OCI-LY1 (cell line): Measurements from ENCODE around the gene MYO9A.

Experiments used
- H2AFZ ChIP-seq: fragments of 200-600 bp; sonication (generic), shearing (Covaris generic); 2 replicates; pipeline ENCODE4 v1.6.0; 2014; ENCODE audit warnings: antibody characterized with exemption, mild to moderate bottlenecking, low read length
- H3F3A ChIP-seq: fragments of 200-600 bp; sonication (generic), shearing (Covaris generic); 2 replicates; pipeline ENCODE4 v1.6.0; 2014; ENCODE audit warnings: mild to moderate bottlenecking, antibody characterized with exemption, low read length, moderate library complexity; ENCODE audit not compliant: insufficient read depth
- H3K27ac ChIP-seq: fragments of 200-600 bp; sonication (generic); 2 replicates; pipeline ENCODE4 v1.5.1; 2014; ENCODE audit warnings: low read length, mixed run types, mild to moderate bottlenecking, low read depth; ENCODE audit not compliant: poor library complexity, severe bottlenecking
- H3K27me3 ChIP-seq: fragments of 200-600 bp; sonication (generic); 2 replicates; pipeline ENCODE4 v1.6.0; 2014; ENCODE audit warnings: antibody characterized with exemption, mild to moderate bottlenecking, low read length, moderate library complexity; ENCODE audit not compliant: insufficient read depth
- H3K36me3 ChIP-seq: fragments of 200-600 bp; sonication (generic); 2 replicates; pipeline ENCODE4 v1.6.1; 2014; ENCODE audit warnings: mild to moderate bottlenecking, antibody characterized with exemption, low read length, moderate library complexity, mixed read lengths; ENCODE audit not compliant: insufficient read depth
- H3K4me1 ChIP-seq: fragments of 200-600 bp; sonication (generic); 2 replicates; pipeline ENCODE4 v1.5.1; 2014; ENCODE audit warnings: mild to moderate bottlenecking, low read length, moderate library complexity; ENCODE audit not compliant: insufficient read depth, severe bottlenecking
- H3K4me2 ChIP-seq: fragments of 200-600 bp; sonication (generic), shearing (Covaris generic); 2 replicates; pipeline ENCODE4 v1.6.1; 2014; ENCODE audit warnings: low read length
- H3K4me3 ChIP-seq: fragments of 200-600 bp; sonication (generic); 2 replicates; pipeline ENCODE4 v1.5.1; 2014; ENCODE audit warnings: low read length, low read depth, mild to moderate bottlenecking, mixed read lengths; ENCODE audit not compliant: poor library complexity, severe bottlenecking
- H3K79me2 ChIP-seq: fragments of 200-600 bp; shearing (Covaris generic); 2 replicates; pipeline ENCODE4 v1.6.1; 2016; ENCODE audit warnings: mixed run types, low read length, mixed read lengths; ENCODE audit not compliant: insufficient read depth
- H3K9ac ChIP-seq: fragments of 200-600 bp; sonication (generic), shearing (Covaris generic); 2 replicates; pipeline ENCODE4 v1.6.1; 2014; ENCODE audit warnings: mild to moderate bottlenecking, low read length, mixed read lengths
- H3K9me2 ChIP-seq: fragments of 200-600 bp; sonication (generic), shearing (Covaris generic); 2 replicates; pipeline ENCODE4 v1.6.1; 2014; ENCODE audit warnings: low read depth, mild to moderate bottlenecking, low read length, mixed read lengths
- H3K9me3 ChIP-seq: fragments of 200-600 bp; shearing (Covaris generic); 2 replicates; pipeline ENCODE4 v1.6.1; 2014; ENCODE audit warnings: low read length, mixed read lengths
- H4K20me1 ChIP-seq: fragments of 200-600 bp; sonication (generic), shearing (Covaris generic); 2 replicates; pipeline ENCODE4 v1.6.0; 2016; ENCODE audit warnings: mild to moderate bottlenecking, low read length; ENCODE audit not compliant: insufficient read depth
- EZH2 ChIP-seq: fragments of 200-600 bp; sonication (generic), shearing (Covaris generic); IDR thresholded peaks from 2 replicates; pipeline ENCODE4 v1.8.0; 2017; ENCODE audit warnings: borderline replicate concordance, mixed run types, mild to moderate bottlenecking, antibody characterized with exemption, low read length, moderate library complexity, mixed read lengths
- TF ChIP-seq, protein P1 (sequence below): fragments of 200-600 bp; sonication (generic), shearing (Covaris generic); IDR thresholded peaks from 2 replicates; pipeline ENCODE4 v1.5.1; 2017; ENCODE audit warnings: mild to moderate bottlenecking, antibody characterized with exemption, low read length, moderate library complexity, mixed read lengths

MYO9A gene

DNA sequence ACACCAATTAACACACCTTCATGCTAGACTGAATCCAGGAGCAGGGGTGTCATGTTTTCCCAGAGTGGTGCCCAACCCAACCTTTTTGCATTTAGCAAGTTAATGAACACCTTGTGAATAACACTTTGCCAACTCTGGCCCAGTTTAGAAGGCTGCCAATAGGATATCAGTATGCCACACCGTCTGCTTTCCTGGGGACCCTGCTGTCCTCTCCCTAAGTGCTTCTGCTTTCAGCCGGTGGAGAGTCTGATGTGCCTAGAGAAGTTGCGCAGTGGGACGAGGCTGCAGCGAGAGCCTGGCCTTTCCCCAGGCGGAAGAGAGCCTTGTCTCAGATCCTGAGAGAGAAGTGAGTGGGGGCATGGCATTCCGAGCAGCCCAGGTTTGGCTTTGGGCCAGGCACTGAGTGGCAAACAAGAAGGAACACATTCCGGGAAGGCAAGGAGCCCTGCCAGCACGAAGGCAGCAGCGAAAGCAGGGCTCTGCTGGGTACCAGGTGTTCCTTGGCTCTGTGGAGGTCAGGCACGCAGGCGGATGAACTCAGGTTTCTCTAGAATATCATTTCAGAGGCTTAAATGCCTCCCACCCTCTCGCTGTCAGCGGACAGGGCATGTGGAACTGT lies 37.2 kb upstream of the MYO9A start:
- peak overlapping the region; percentile 29; the same call in 1 of the 2 replicates for H2AFZ ChIP-seq
- no peaks in the 10 kb centered on the region for H3K9me2 ChIP-seq
- peaks cover 10% of the 10 kb centered on the region for H3K4me1 ChIP-seq
- no peaks in the 10 kb centered on the region for H4K20me1 ChIP-seq
- H3K4me2 ChIP-seq = peak overlapping the region; percentile 56
- peak overlapping the region; percentile 43; the same call in 1 of the 2 replicates for H3K9ac ChIP-seq
- TF ChIP-seq, protein P1, sequence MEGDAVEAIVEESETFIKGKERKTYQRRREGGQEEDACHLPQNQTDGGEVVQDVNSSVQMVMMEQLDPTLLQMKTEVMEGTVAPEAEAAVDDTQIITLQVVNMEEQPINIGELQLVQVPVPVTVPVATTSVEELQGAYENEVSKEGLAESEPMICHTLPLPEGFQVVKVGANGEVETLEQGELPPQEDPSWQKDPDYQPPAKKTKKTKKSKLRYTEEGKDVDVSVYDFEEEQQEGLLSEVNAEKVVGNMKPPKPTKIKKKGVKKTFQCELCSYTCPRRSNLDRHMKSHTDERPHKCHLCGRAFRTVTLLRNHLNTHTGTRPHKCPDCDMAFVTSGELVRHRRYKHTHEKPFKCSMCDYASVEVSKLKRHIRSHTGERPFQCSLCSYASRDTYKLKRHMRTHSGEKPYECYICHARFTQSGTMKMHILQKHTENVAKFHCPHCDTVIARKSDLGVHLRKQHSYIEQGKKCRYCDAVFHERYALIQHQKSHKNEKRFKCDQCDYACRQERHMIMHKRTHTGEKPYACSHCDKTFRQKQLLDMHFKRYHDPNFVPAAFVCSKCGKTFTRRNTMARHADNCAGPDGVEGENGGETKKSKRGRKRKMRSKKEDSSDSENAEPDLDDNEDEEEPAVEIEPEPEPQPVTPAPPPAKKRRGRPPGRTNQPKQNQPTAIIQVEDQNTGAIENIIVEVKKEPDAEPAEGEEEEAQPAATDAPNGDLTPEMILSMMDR = no peak
- no peak for TF ChIP-seq EZH2
- no peaks in the 10 kb centered on the region for H3F3A ChIP-seq
- H3K4me3 ChIP-seq = peak overlapping the region; percentile 50
- no peaks in the 10 kb centered on the region for H3K36me3 ChIP-seq
- no peaks in the 10 kb centered on the region for H3K9me3 ChIP-seq
- no peak overlapping the region for H3K27ac ChIP-seq
- no peaks in the 10 kb centered on the region for H3K27me3 ChIP-seq
- H3K79me2 ChIP-seq = no peaks in the 10 kb centered on the region

DNA sequence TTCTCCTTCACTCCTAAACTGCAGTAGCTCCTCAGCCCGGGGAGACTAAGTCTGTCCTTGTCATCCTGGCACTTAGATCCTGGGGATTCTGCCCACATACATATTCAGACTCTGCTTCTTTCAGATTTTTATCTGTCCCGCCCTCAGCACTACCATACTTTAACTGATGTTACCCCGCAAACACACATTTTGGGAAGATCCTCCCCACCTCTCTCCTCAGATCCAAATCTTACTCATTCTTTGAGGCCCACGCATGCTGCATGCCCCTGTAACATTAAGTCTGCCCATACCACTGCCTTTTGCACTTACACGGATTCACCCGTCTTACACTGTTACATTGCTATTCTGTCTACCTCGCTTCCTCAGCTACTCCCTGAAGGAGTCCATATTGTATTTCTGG lies 36.4 kb upstream of the MYO9A start:
- TF ChIP-seq, protein P1 = no peak
- no peak for TF ChIP-seq EZH2
- no peaks in the 10 kb centered on the region for H3K9me2 ChIP-seq

DNA sequence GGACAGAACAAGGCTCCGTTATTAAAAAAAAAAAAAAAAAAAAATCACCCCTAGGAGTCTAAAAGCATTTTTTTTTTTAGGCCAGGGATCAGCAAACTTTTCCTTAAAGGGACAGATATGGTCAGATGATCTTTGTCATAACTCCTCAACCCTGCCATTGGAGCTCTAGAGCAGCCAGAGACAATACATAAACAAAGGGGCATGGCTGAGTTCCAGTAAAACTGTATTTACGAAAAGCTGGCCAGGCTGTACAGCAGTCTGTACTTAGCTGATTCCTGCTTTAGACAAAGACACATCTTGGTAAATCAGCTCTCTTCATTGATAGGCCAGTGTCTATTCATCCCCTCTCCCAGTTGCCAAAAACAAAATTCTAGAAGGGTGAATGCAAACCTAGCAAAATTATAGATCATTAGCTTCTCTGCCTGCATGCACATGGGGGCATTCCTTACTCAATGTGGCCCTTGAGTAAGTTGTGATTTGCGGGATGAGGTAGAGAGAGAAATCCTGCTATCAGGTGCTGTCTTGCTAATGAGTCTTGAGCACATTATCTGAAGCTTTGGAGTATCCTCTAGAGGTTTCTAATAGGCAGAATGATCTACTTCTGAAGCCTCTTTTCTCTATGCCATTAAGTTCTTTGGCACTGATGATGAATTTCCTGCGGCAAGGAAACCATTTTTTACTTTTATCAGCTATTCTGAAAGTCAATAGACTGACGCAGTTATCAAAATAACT lies 35.5 kb upstream of the MYO9A start:
- Histone ChIP-seq H3K4me2 (no peak overlapping the region), H3K79me2 (no peaks in the 10 kb centered on the region), H3K4me3 (no peak overlapping the region), H3K9me2 (no peaks in the 10 kb centered on the region), H3K27me3 (no peaks in the 10 kb centered on the region), H3F3A (no peaks in the 10 kb centered on the region), H3K27ac (no peak overlapping the region), H3K9ac (no peak overlapping the region), H2AFZ (no peak overlapping the region), H3K4me1 (peaks cover 10% of the 10 kb centered on the region), H4K20me1 (no peaks in the 10 kb centered on the region), H3K9me3 (no peaks in the 10 kb centered on the region), H3K36me3 (no peaks in the 10 kb centered on the region)
- no peak for TF ChIP-seq EZH2
- TF ChIP-seq, protein P1 = no peak

More for the DNA sequence above, 36.4 kb upstream of the MYO9A start:
- H3K4me2 ChIP-seq = no peak overlapping the region
- H3K4me1 ChIP-seq = peaks cover 10% of the 10 kb centered on the region
- H3K4me3 ChIP-seq = no peak overlapping the region
- no peaks in the 10 kb centered on the region for H3K9me3 ChIP-seq
- H3K36me3 ChIP-seq = no peaks in the 10 kb centered on the region
- H3K27me3 ChIP-seq = no peaks in the 10 kb centered on the region
- no peak overlapping the region for H2AFZ ChIP-seq
- no peak overlapping the region for H3K27ac ChIP-seq
- no peak overlapping the region for H3K9ac ChIP-seq
- no peaks in the 10 kb centered on the region for H4K20me1 ChIP-seq
- H3K79me2 ChIP-seq = no peaks in the 10 kb centered on the region
- no peaks in the 10 kb centered on the region for H3F3A ChIP-seq
